GM19452 (cell line): ENCODE measurements around the gene PDRG1.

Experiments
- ATAC-seq: cut with Tn5 transposase; IDR thresholded peaks from one replicate; pipeline ENCODE4 v1.9.1; 2021; ENCODE audit not compliant: unreplicated experiment

The PDRG1 gene

DNA sequence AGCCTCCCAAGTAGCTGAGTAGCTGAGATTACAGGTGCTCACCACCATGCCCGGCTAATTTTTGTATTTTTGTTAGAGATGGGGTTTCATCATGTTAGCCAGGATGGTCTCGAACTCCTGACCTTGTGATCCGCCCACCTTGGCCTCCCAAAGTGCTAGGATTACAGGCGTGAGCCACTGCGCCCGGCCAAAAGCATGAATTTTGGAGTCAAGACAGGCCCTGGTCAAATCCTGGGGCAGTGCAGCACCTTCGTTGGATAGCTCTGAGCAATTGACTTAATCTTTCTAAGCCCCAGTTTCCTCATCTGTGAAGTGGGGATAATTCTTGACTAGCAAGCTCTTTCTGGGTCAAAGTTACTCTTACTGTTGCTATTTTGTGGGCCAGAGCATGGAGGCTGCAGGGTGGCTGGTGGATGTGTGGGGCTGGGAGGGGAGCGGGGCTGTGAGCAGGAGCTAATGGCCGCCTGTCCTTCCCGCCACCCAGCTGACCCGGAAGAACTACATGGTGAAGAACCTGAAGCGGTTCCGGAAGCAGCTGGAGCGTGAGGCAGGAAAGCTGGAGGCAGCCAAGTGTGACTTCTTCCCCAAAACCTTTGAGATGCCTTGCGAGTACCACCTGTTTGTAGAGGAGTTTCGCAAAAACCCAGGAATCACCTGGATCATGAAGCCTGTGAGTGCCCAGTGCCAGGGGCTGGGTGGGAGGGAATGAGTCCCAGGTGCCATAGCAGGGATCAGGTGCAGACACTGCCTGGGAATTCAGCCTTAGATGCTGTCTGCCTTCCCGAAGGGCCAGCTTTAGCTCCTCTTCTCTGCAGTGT, 42.4 kb downstream of the PDRG1 start:
- ATAC-seq, result no peak

- ATAC-seq, result no peak
Observed at GRCh38 chr20:31908424-31908823, 43.4 kb downstream of the PDRG1 start.

GRCh38 chr20:31908016-31908415, 43.8 kb downstream of the PDRG1 start:
- no peak for ATAC-seq

DNA sequence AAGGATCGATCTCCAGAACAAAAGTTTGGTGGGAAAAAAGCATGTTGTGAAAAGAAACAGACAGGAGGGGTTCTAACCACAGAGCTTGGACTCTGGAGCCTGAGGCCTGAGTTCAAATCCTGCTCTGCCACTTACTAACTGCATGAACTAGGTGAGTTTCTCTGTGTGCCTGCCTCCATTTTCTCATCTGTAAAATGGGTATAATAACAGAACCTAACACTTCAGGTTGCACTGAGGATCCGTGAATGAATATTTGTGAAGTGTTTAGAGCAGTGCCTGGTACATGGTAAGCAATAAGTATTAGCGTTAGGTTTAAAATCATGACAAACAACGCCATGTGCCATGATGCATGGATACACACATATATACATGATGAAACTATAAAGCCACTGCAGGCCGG, 44.8 kb downstream of the PDRG1 start:
- no peak for ATAC-seq

DNA sequence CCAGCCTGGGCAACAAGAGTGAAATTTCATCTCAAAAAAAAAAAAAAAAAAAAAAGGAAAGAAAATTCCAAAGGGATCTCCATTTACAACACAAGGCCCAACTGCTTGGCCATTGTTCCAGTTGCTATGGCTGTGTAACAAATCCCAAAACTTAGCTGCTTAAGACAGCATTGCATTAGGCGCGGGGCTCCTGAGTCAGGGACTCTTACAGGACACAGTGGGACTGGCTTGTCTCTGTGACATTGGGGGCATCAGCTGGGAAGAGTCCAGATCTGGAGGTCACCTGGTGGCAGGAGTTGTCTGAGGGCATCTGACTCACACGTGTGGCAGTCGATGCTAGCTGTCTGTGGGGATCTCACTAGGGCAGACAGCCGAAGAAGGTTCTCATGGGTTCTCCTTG, 45.8 kb downstream of the PDRG1 start:
- ATAC-seq, result no peak

- no peak for ATAC-seq
Observed at GRCh38 chr20:31903627-31904386, 48.0 kb downstream of the PDRG1 start.

DNA sequence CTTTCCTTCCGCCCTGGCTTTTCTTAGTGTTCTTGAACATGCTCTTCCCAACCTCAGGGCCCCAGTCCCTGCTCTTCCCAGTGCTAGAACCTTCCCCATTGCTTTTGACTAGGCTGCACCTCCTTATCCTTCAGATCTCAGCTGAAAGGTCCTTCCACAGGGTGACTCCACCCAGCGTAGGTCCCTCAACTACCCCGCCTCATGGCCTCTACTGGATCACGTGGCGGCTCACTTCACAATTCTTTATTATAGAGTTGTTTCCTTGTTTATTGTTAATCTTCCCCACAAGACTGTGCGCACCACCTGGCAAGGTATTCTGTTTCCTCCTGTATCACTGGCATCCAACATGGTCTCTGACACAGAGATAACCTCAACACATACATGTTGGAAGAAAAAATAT, 50.2 kb downstream of the PDRG1 start:
- no peak for ATAC-seq

- no peak for ATAC-seq
Observed at GRCh38 chr20:31897541-31897940, 54.3 kb downstream of the PDRG1 start.

- no peak for ATAC-seq
Observed at GRCh38 chr20:31896049-31896448, 55.8 kb downstream of the PDRG1 start.

DNA sequence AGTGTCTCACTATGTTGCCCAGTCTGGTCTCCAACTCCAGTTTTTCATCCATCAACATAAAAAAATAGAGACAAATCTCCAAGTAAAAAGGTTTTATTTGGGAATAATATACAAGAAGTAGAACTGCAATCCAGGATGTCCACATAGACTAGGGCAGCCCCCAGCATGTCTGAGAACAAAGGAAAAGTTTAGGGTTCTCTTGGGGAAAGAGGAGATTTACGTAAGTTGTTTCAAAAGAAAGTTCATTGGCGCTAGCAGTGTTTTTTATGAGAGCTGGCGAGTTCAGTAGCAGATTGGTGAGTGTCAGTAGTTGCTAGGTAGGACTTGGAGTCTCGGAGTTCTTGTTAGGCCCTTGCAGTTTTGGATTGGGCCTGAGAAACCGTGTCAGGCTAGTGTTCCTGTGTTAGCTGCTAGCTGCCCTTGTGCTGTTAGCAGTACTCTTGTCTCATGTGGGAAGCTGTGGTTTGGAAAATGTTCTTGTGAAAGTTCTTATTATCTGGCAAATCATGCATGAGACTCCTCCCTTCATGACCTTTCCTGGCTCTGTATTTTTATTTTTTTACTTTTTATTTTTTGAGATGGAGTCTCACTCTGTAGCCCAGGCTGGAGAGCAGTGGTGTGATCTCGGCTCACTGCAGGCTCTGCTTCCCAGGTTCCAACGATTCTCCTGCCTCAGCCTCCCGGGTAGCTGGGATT, 56.7 kb downstream of the PDRG1 start:
- peak; percentile 91 for ATAC-seq
